SU-DHL-6 (cell line): ENCODE measurements around the gene FBXL16.

Source experiments
- H2AFZ ChIP-seq: fragments of 200-600 bp; sonication (generic); 2 replicates; pipeline ENCODE4 v1.6.1; 2014; ENCODE audit warnings: low read depth, mild to moderate bottlenecking, moderate library complexity, mixed read lengths, antibody characterized with exemption, low read length; ENCODE audit not compliant: severe bottlenecking
- H3F3A ChIP-seq: fragments of 200-600 bp; shearing (Covaris generic); 2 replicates; pipeline ENCODE4 v1.6.0; 2016; ENCODE audit warnings: antibody characterized with exemption, mild to moderate bottlenecking; ENCODE audit not compliant: insufficient read depth
- H3K27ac ChIP-seq: fragments of 200-600 bp; sonication (generic); 2 replicates; pipeline ENCODE4 v1.5.1; 2016; ENCODE audit warnings: low read depth, mild to moderate bottlenecking, low read length, moderate library complexity, mixed read lengths
- H3K27me3 ChIP-seq: fragments of 200-600 bp; sonication (generic), shearing (Covaris generic); 2 replicates; pipeline ENCODE4 v1.6.0; 2014; ENCODE audit warnings: mild to moderate bottlenecking, low read length
- H3K36me3 ChIP-seq: fragments of 200-600 bp; sonication (generic); 2 replicates; pipeline ENCODE4 v1.6.1; 2014; ENCODE audit warnings: mild to moderate bottlenecking, low read length, mixed read lengths
- H3K4me2 ChIP-seq: fragments of 300-600, 200-600 bp; shearing (Covaris generic), sonication (generic); 2 replicates; pipeline ENCODE4 v1.6.0; 2014; ENCODE audit warnings: low read length, low read depth, mild to moderate bottlenecking; ENCODE audit not compliant: poor library complexity, severe bottlenecking
- H3K4me3 ChIP-seq: fragments of 200-600 bp; sonication (generic); 2 replicates; pipeline ENCODE4 v1.5.1; 2014; ENCODE audit warnings: antibody characterized with exemption, low read length, mild to moderate bottlenecking, mixed read lengths; ENCODE audit not compliant: insufficient read depth, poor library complexity, severe bottlenecking
- H3K79me2 ChIP-seq: fragments of 200-600 bp; sonication (generic); 2 replicates; pipeline ENCODE4 v1.6.1; 2014; ENCODE audit warnings: mild to moderate bottlenecking, low read length, moderate library complexity; ENCODE audit not compliant: insufficient read depth
- H3K9ac ChIP-seq: fragments of 200-600 bp; sonication (generic); 2 replicates; pipeline ENCODE4 v1.7.0; 2014; ENCODE audit warnings: mild to moderate bottlenecking, low read length
- H3K9me2 ChIP-seq: fragments of 200-600 bp; sonication (generic); replicated peaks from 2 replicates; pipeline ENCODE4 v1.6.1; 2014; ENCODE audit warnings: low read length; ENCODE audit not compliant: insufficient read depth
- H3K9me3 ChIP-seq: fragments of 200-600 bp; sonication (generic); 2 replicates; pipeline ENCODE4 v1.6.1; 2014; ENCODE audit warnings: low read length, mixed read lengths; ENCODE audit not compliant: insufficient read depth
- H4K20me1 ChIP-seq: fragments of 200-600 bp; sonication (generic); 2 replicates; pipeline ENCODE4 v1.6.1; 2014; ENCODE audit warnings: low read depth, mild to moderate bottlenecking, antibody characterized with exemption, low read length, moderate library complexity, mixed read lengths
- CTCF ChIP-seq: fragments of 200-600 bp; sonication (generic); IDR thresholded peaks from one replicate; pipeline ENCODE4 v1.5.1; 2017; ENCODE audit warnings: antibody characterized with exemption, mild to moderate bottlenecking, low read length, moderate library complexity; ENCODE audit not compliant: insufficient read depth, poor library complexity, severe bottlenecking
- EZH2phosphoT487 ChIP-seq: fragments of 200-600 bp; sonication (generic), shearing (Covaris generic); conservative IDR thresholded peaks from 2 replicates; pipeline ENCODE4 v1.6.1; 2018; ENCODE audit warnings: mild to moderate bottlenecking, antibody characterized with exemption, low read length, moderate library complexity, mixed read lengths

The FBXL16 gene

GRCh38 chr16:708959-709358 lies 3.4 kb upstream of the FBXL16 start:
- TF ChIP-seq EZH2phosphoT487, result no peak
- no peak for TF ChIP-seq CTCF
- H4K20me1 ChIP-seq, result no peaks in the 10 kb centered on the region

DNA sequence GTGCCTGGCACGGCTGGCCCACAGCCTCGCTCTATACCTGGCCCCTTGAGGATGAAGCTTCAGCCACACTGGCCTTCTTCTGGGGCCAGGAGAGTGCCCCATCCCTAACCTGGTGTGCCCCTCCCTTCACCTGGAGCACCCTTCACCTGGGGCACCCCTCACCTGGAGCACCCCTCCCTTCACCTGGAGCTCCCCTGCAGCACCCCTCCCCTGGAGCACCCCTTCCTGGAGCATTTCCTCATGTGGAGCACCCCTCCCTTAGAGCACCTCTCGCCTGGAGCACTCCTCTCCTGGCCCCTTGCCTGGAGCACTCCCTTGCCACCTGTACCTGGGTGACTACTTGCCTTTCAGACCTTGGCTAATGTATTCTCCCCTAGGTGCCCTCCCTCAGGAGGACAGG lies 2.4 kb upstream of the FBXL16 start:
- no peak overlapping the region for H3K4me2 ChIP-seq
- H4K20me1 ChIP-seq, result no peaks in the 10 kb centered on the region
- H3K27me3 ChIP-seq, result no peaks in the 10 kb centered on the region
- H3K9me3 ChIP-seq, result no peaks in the 10 kb centered on the region
- no peaks in the 10 kb centered on the region for H3K9me2 ChIP-seq
- no peak overlapping the region for H3K9ac ChIP-seq
- no peak overlapping the region for H2AFZ ChIP-seq
- TF ChIP-seq CTCF, result no peak
- no peak for TF ChIP-seq EZH2phosphoT487
- H3K4me3 ChIP-seq, result no peak overlapping the region
- no peaks in the 10 kb centered on the region for H3F3A ChIP-seq
- no peak overlapping the region for H3K27ac ChIP-seq
- H3K79me2 ChIP-seq, result no peaks in the 10 kb centered on the region
- H3K36me3 ChIP-seq, result no peaks in the 10 kb centered on the region

More at GRCh38 chr16:708959-709358, 3.4 kb upstream of the FBXL16 start:
- Histone ChIP-seq H3K27ac (no peak overlapping the region), H3K9me2 (no peaks in the 10 kb centered on the region), H3K4me3 (no peak overlapping the region), H3K27me3 (no peaks in the 10 kb centered on the region), H3K79me2 (no peaks in the 10 kb centered on the region), H3K9ac (no peak overlapping the region), H3F3A (no peaks in the 10 kb centered on the region), H2AFZ (no peak overlapping the region), H3K9me3 (no peaks in the 10 kb centered on the region), H3K4me2 (no peak overlapping the region), H3K36me3 (no peaks in the 10 kb centered on the region)

DNA sequence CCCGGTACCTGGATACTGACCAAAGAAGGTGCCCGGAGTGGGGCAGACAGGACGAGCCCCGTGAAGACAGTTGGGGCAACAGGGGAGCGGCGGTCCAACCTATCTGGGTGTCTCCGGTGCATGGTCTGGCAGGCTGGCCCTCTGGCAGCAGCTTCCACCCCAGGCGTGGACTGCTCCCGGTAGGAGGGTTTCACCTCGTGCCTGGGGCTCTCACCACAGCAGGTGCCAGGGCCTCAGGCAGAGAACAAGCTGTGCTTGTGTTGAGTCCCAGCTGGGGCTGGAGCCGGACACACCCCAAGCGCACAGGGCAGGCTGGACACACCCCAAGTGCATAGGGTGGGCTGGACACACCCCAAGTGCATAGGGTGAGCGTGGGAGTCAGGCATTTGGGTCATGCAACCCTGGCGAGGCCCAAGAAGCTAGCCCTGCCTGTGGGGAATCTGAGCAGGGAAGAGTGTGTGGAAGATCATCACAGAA lies 1.5 kb upstream of the FBXL16 start:
- H3K4me2 ChIP-seq, result no peak overlapping the region

More for the DNA sequence above, 1.5 kb upstream of the FBXL16 start:
- H3K27me3 ChIP-seq, result no peaks in the 10 kb centered on the region
- TF ChIP-seq CTCF, result no peak
- H3K36me3 ChIP-seq, result no peaks in the 10 kb centered on the region
- H3K9me3 ChIP-seq, result no peaks in the 10 kb centered on the region
- no peak overlapping the region for H2AFZ ChIP-seq
- no peak overlapping the region for H3K27ac ChIP-seq
- no peaks in the 10 kb centered on the region for H4K20me1 ChIP-seq
- no peaks in the 10 kb centered on the region for H3K79me2 ChIP-seq
- H3K9ac ChIP-seq, result no peak overlapping the region
- no peaks in the 10 kb centered on the region for H3F3A ChIP-seq
- H3K9me2 ChIP-seq, result no peaks in the 10 kb centered on the region
- H3K4me3 ChIP-seq, result no peak overlapping the region
